Ramos (cell line): Measurements from ENCODE around the gene DRC7.

Experiments
- in situ Hi-C: fragments of 300-500 bp; cut with MboI; formaldehyde crosslinking; loops from one replicate; pipeline ENCODE4 v1.14.3; 2022; ENCODE audit warnings: low sequenced_read_pairs; ENCODE audit not compliant: unreplicated experiment

Gene DRC7

DNA sequence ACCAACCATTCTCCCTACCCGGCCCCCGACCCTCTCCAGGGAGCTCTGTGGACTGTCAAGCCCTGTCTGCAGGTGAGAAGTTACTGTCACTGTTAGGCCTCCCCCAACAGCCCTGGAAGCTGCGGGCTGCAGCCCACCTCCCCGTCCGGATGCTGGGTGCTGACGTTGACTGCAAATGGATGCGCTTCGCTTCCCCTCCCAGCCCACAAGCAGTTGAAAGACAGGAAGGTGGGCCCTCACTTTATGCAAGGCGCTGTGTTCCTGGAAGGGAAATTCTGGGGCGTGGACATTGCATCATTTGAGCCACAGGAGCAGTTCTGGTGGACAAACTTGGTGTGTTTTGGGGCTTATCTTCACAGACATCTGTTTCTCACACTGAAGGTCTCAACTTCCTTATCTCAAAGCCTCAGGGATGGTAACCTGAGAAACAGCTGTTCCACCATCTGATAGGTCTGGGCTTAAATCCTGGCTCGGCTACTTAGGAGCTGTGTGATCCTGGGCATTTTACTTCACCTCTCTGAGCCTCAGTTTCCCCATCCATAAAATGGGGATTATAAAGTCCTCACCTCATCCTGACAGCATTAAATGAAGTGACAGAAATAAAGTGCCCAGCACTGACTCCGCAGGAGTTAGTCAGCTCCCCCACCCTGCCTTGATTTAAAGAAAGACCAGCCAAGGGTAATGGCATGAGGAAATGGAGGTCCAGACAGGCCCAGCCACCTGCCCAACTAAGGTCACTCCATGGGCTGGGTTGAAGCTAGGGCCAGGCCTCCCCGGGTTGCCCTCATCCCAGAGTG lies 4.6 kb upstream of the DRC7 start:
- in situ Hi-C loops: no loop called here

DNA sequence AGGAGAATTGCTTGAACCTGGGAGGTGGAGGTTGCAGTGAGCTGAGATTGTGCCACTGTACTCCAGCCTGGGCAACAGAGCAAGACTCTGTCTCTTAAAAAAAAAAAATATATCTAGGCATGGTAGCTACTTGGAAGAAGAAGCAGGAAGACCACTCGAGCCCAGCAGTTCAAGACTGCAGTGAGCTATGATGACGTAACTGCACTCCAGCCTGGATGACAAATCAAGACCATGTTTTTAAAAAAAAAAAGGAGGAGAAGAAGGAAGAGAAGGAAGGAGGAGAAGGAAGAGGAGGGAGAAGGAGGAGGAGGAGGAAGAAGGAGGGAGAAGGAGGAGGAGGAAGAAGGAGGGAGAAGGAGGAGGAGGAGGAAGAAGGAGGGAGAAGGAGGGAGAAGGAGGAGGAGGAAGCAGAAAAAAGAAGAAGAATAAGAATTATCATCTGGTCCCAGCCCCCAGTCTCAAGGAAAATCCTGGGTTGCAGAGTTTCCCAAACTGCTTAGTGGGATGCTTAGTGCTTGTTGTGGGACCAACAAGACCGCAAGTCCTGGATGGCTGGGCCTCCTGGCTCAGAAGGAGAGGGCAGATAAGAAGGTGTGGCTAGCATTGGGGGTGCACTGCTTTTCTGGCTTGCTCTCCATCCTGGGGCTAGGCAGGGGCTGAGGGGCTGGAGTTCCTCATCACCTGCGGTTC lies 3.7 kb upstream of the DRC7 start:
- in situ Hi-C loops: no loop called here

DNA sequence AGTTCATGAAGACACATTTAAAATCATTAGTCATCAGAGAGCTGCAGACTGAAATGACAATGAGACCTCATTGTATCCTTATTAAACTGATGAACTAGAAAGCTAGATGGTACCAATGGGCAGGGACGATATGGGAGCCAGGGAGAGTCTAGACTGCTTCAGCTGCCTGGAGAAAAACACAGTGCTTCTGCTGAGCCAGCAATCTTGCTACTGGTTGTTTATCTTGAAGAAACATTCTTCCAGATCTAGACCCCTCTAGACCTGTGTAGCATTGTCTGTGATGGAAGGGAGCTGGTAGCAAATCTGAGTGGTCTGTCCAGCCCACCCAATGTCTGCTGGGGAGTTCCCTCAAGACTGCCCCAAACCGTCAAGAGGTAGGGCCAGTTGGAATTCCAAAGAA lies 2.0 kb upstream of the DRC7 start:
- in situ Hi-C loops: no loop called here

DNA sequence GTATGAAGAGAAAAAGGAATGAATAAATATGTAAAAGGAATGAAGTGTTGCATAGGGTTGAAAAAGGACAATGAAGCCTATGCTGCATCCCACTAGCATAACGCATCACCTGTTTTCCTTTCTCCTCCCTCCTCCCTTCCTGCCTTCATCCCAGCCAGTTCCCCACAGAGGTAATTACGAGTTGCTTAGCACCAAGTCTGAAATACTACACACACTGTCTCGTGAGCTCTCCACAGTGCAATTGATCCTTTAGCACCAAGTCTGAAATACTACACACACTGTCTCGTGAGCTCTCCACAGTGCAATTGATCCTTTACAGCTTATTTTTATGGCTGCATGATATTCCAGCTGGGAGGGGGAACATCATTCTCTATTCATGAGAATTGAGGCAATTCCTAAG lies 1.1 kb upstream of the DRC7 start:
- in situ Hi-C loops: no loop called here

DNA sequence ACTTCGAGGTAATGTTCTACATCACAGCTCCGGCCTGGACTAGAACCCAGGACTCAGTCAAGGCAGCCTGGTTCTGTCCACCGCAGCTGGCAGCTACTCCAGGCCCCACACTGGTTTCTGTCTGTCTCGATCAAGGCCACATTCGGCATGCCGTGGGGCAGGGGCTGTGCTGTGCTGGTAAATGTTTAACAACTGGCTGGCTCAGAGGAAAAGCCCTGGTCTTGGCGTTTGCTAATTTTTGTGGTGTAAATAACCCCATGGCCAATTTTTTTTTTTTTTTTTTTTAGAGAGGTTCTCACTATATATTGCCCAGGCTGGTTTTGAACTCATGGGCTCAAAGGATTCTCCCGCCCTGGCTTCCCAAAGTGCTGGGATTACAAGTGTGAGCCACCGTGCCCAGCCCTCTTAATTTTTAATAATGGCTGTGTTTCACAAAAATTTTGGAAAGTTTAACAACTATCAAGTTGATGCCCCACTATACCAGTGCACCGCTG lies 328 bp upstream of the DRC7 start:
- in situ Hi-C loops: no loop called here

DNA sequence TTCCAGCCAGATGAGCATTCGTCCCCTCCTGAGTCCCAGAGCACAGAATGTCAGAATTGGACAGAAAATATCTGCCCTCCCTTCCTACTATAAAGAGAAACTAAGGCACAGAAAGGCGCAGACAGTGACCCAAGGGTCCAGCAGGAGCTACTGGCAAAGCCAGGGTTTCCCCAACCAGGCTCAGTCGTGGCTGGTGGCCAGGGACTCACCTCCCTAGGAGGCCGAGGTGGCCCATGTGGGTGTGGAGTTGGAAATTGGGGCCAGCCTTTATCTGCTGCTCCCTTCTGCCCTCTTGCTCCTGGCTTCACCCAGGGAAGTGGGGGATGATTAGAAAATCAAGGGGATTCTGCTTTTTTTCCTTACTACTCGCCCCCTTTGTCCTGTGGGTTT lies 1.1 kb downstream of the DRC7 start:
- in situ Hi-C loops: no loop called here

DNA sequence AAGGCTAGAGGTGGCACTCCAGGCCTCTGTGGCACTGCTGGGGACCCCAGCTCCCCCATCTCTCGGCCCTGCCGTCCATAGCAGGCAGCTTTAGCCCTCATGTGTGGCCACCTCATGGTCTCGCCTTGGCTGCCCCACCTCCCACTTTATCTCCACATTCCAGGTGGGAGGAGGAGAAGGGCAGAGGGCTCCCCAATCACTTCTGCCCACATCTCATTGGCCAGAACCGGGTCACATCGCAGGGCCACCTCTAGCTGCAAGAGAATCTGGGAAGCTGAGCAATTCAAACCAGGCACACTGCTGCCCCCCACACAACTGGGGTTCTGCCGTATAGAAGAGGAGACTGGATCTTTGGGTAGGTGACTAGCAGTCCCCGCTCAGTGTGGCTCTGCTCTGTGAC lies 1.6 kb downstream of the DRC7 start:
- in situ Hi-C loops: no loop called here

DNA sequence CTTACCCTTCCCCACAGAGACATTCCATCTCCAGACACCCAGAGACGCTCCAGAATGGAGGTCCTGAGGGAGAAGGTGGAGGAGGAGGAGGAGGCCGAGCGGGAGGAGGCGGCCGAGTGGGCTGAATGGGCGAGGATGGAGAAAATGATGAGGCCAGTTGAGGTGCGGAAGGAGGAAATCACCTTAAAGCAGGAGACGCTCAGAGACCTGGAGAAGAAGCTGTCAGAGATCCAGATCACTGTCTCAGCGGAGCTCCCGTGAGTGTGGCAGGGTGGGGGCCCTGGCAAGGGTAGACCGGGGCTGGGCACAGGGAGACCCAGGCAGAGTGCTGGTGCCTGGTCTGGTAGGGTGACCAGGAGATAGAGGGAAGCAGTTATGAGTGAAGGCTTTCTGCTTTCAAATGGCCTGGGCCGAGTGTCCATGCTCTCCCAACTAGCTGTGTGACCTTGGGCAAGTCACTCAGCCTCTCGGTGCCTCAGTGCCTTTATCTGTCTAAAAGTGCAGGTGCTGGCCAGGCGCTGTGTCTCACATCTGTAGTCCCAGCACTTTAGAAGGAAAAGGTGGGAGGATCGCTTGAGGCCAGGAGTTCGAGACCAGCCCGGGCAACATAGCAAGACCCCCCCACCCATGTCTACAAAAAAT lies 3.4 kb downstream of the DRC7 start:
- in situ Hi-C loops: no loop called here

DNA sequence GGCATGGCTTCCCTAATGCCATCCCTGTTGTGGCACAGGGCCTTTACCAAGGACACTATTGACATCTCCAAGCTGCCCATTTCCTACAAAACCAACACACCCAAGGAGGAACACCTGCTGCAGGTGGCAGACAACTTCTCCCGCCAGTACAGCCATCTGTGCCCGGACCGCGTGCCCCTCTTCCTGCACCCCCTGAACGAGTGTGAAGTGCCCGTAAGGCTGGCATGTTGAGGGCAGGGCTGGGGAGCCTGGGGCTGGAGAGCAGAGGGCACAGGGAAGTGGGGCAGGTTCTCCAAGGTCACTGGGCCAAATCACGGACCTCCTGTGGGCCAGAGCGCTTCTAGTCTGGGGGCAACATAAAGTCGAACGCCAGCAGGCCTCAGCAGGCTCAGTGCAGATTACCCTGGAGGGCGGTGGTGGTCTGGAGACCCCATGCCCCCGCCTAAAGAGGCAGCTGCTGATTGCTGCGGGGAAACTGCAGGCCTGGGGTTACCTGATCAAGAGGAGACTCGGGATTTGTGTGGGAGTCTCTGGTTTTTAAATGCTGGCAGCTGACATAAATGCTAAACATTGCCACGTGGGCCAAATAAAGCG lies 4.3 kb downstream of the DRC7 start:
- in situ Hi-C loops: no loop called here

DNA sequence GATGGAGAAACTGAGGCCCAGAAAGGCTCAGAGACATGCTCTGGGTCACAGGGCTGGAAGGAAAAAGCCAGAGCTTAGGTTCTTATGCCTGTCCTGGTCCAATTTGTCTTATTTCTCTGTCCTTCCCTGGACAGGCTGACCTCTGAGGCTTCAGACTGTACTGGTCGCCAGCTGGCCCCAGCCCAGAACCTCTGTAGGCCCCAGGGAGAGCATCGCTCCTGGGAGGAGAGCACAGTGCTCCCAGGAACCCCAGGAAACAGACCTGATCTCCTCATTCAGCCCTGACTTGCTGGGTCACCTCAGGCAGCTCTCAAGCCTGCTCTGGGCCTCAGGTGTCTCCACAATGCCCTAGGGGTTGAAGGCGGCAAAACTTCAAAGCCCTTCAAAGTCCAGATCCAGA lies 4.9 kb downstream of the DRC7 start:
- in situ Hi-C loops: no loop called here

DNA sequence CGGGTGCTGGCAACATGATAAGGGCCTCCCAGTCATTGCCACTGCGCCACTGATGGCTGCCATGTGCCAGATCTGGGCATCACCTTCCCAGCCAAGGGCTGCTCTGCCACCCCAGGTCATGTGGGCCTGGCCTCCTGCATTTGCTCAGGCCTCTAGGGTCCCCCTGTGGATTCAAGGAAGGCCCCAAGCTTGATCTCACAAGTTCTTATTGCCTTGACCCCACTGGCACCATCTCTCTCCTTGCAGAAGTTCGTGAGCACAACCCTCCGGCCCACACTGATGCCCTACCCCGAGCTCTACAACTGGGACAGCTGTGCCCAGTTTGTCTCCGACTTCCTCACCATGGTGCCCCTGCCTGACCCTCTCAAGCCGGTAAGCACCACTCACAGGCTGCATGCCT lies 5.3 kb downstream of the DRC7 start:
- in situ Hi-C loops: no loop called here

DNA sequence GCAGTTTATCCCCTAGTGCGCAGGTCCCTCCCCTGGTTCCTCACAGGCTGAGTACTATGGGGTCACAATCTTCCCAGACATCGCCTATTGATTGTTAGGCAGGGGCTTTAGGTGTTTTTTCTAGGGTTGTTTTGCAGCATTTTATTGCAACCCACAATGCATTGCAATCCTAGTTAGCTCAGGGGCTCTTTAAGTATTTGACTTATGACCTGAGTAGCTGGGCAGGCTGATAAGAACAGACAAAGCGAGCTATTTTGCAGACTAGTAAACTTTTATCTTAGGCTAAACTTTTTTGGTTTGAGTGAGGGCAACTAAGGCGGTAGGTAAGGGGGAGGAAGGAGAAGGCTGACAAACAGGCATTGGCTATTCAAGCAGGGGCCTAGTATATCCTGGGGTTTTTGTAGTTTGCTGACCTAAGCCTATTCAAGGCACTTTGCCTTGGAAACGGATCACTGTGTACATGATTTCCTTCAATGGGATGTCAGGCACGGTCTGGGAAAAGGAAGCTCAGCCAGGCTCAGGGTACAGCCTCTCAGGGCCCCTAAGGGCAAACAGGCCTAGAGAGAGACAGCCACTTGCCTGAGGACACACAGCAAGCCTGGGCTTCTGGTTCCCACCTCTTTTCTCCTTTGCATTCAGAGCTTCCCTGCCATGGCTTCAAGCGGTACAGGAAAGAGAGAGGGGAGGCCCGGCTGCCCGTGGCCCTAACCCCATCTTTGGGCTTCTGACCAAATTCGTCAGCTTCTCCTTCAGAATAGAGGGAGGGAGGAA lies 6.4 kb downstream of the DRC7 start:
- in situ Hi-C loops: no loop called here

DNA sequence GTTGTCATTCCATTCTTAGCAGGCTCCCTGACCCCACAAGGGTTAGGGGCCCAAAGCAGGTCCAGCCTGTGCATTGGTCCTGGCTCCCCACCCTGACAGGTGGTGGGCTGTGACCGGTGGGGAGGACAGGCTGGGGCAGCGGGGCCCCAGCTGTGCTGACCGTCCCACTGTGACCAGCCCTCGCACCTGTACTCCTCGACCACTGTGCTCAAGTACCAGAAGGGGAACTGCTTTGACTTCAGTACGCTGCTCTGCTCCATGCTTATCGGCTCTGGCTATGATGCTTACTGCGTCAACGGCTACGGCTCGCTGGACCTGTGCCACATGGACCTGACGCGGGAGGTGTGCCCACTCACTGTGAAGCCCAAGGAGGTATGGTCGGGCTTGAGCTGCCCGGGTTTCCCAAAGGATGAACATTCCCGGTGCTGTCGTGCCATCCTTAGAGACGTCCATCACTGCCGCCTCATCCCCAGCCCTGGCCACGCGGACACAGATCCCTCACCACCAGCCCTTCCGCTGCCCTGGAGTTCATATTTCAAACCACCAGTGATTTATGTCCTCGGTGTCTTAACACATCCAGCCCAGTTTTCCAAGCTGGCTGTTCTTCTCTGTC lies 7.3 kb downstream of the DRC7 start:
- in situ Hi-C loops: no loop called here

DNA sequence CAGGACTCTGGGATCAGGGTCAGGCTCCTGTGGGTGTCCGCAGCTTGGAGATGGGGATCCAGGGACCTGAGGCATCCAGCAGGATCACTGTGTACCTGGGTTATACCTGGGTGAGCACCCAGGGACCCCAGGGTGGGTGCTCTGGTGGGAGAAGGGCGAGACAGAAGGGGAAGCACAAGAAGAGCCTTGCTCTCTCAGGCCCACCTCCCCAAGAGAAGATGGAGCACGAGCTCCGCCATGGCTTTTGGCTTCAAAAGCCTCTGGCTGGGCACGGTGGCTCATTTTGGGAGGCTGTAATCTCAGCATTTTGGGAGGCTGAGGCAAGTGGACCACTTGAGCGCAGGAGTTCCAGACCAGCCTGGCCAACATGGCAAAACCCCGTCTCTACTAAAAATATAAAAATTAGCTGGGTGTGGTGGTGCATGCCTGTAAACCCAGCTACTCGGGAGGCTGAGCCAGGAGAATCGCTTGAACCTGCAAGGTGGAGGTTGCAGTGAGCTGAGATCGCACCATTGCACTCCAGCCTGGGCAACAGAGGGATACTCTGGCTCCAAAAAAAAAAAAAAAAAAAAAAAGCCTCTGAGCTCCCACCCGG lies 8.9 kb downstream of the DRC7 start:
- in situ Hi-C loops: no loop called here

DNA sequence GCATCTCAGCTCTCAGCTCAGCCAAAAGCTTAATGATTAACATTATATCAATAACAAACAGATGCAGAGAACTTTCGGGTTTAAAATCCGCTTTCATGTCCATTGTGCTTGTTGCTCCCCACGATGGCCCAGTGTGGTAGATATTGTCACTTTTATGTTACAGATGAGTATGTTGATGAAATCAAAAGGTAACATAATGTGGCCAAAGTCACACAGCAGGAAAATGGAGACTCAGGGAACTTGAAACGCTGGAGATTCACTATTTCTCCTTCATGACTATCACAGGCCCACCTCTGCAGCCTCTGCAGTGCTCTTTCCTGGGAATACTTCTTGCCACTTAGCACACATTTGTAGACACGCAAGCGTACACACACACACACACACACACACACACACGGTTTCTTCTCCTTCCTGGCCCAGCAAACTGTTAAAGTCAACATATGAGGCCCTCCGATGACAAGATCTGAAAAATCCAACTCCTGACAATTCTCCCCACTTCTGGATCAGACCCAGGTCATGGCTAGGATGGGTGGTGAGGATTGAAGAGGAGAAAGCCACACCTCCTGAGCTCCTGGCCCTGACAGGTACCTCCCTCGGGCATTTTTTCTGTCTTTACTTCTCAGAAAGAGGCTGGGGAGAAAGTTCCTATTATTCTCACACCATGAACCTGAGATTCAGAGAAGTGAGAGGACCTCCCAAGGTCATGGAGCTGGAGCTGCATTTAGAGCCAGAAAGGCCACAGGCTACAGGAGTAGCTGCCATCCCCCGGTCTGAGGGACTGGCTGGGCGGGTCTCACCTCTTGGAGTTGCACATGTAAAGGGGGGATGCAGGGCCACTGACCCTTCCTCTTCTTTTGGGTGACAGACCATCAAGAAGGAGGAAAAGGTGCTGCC lies 9.7 kb downstream of the DRC7 start:
- in situ Hi-C loops: no loop called here

DNA sequence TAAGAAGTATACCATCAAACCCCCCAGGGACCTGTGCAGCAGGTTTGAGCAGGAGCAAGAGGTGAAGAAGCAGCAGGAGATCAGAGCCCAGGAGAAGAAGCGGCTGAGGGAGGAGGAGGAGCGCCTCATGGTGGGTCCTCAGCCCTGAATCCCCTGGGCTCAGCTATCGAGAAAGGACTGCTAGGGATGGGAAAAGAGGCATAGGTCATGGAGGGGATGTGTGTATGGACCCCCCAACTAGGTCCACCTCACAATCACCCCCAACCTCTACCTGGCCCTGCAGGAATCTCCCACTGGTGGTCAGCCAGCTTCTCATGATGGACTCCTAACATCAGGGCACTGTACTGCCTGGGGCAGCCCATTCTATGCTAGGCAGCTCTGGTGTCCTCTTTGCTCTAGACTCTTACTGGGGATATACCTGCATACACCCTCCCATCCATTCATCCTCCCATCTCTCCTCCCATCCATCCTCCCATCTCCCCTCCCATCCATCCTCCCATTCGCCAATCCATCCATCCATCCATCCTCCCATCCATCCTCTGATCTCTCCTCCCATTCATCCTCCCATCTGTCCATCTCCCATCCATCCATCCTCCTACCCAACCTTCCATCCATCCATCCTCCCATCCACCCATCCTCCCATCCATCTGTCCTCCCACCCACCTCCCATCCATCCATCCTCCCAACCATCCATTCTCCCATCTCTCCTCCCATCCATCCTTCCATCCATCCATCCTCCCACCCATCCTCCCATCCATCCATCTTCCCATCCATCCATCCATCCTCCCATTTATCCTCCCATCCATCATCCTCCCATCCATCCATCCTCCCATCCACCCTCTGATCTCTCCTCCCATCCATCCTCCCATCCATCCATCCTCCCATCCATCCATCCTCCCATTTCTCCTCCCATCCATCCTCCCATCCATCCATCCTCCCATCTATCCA lies 10.6 kb downstream of the DRC7 start:
- in situ Hi-C loops: no loop called here

DNA sequence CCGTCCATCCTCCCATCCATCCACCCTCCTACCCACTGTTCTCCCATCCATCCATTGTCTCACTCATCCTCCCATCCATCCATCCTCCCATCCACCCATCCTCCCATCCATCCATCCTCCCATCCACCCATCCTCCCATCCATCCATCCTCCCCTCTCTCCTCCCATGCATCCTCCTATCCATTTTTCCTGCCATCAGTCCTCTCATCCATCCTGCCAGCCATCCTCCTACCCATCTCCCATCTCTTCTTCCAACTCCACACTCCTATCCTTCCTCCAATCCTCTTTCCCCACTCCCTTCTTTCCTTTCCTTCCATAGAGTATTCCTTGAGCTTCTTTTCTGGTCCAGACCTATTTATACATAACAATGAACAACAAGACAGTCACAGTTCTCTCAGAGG lies 12.1 kb downstream of the DRC7 start:
- in situ Hi-C loops: no loop called here
